DOHH2 (cell line): ENCODE data around the gene DPYD.

Experiments
- H3F3A ChIP-seq: fragments of 200-600 bp; sonication (generic), shearing (Covaris generic); 2 replicates; pipeline ENCODE4 v1.6.0; 2016; ENCODE audit warnings: antibody characterized with exemption, mild to moderate bottlenecking; ENCODE audit not compliant: control insufficient read depth, insufficient read depth
- H3K27ac ChIP-seq: fragments of 200-600 bp; sonication (generic); 2 replicates; pipeline ENCODE4 v1.5.1; 2014; ENCODE audit warnings: low read depth, mild to moderate bottlenecking, low read length, moderate library complexity
- H3K27me3 ChIP-seq: fragments of 200-600 bp; sonication (generic); 2 replicates; pipeline ENCODE4 v1.6.1; 2014; ENCODE audit warnings: mild to moderate bottlenecking, low read length, mixed read lengths; ENCODE audit not compliant: control insufficient read depth
- H3K36me3 ChIP-seq: fragments of 200-600 bp; sonication (generic); 2 replicates; pipeline ENCODE4 v1.6.1; 2014; ENCODE audit warnings: mild to moderate bottlenecking, low read length, moderate library complexity, mixed read lengths; ENCODE audit not compliant: control insufficient read depth
- H3K4me1 ChIP-seq: fragments of 200-600 bp; sonication (generic); 2 replicates; pipeline ENCODE4 v1.6.1; 2014; ENCODE audit warnings: mild to moderate bottlenecking, low read length, mixed read lengths; ENCODE audit not compliant: control insufficient read depth
- H3K4me2 ChIP-seq: fragments of 200-600 bp; sonication (generic); 2 replicates; pipeline ENCODE4 v1.6.0; 2014; ENCODE audit warnings: mild to moderate bottlenecking, low read length, moderate library complexity
- H3K4me3 ChIP-seq: fragments of 200-600 bp; sonication (generic); 2 replicates; pipeline ENCODE4 v1.5.1; 2014; ENCODE audit warnings: mild to moderate bottlenecking, low read length, mixed read lengths
- H3K79me2 ChIP-seq: fragments of 200-600 bp; sonication (generic); 2 replicates; pipeline ENCODE4 v1.6.1; 2014; ENCODE audit warnings: mild to moderate bottlenecking, low read length, mixed read lengths; ENCODE audit not compliant: control insufficient read depth
- H3K9me2 ChIP-seq: fragments of 200-600 bp; sonication (generic); replicated peaks from 2 replicates; pipeline ENCODE4 v1.6.1; 2014; ENCODE audit warnings: mild to moderate bottlenecking, low read length, mixed read lengths; ENCODE audit not compliant: control insufficient read depth
- H3K9me3 ChIP-seq: fragments of 200-600 bp; sonication (generic); 2 replicates; pipeline ENCODE4 v1.6.1; 2014; ENCODE audit warnings: antibody characterized with exemption, low read length, mixed read lengths; ENCODE audit not compliant: control insufficient read depth, insufficient read depth
- H4K20me1 ChIP-seq: fragments of 200-600 bp; sonication (generic); 2 replicates; pipeline ENCODE4 v1.6.0; 2014; ENCODE audit warnings: low read depth, mild to moderate bottlenecking, antibody characterized with exemption, low read length, moderate library complexity; ENCODE audit not compliant: control insufficient read depth, insufficient read depth
- EZH2phosphoT487 ChIP-seq: fragments of 200-600 bp; sonication (generic); IDR thresholded peaks from 2 replicates; pipeline ENCODE4 v1.6.1; 2017; ENCODE audit warnings: borderline replicate concordance, mild to moderate bottlenecking, antibody characterized with exemption, low read length, moderate library complexity, mixed read lengths
- TF ChIP-seq, protein P1 (sequence below): fragments of 200-600 bp; sonication (generic); IDR thresholded peaks from one replicate; pipeline ENCODE4 v1.5.1; 2014; ENCODE audit warnings: antibody characterized with exemption, mild to moderate bottlenecking, low read depth, low read length; ENCODE audit not compliant: poor library complexity, severe bottlenecking

DPYD gene

DNA sequence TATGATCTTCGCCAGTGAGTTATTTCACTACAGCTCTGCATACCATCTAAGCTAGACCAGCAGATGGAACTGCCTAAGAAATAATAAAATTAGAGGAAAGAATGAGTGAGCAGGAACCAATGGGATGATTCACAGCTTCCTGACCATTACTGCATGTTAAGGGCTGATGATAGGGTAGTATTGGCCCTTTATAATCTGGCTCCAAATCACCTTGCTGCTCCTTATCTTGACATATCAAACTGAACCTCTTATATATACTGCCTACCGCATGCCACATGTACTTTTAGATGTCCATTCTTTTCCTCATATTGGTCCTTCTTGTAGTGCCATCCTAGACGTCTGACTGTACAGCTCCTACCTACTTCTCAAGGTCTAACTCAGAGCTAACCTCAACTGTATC is 524.4 kb downstream of the DPYD start:
- Histone ChIP-seq H3K79me2 (no peaks in the 10 kb centered on the region), H3K27me3 (no peaks in the 10 kb centered on the region), H4K20me1 (no peaks in the 10 kb centered on the region), H3K27ac (no peak overlapping the region), H3K4me3 (no peak overlapping the region), H3K4me1 (no peaks in the 10 kb centered on the region), H3F3A (no peaks in the 10 kb centered on the region), H3K9me3 (no peaks in the 10 kb centered on the region), H3K4me2 (no peak overlapping the region), H3K36me3 (no peaks in the 10 kb centered on the region), H3K9me2 (no peaks in the 10 kb centered on the region)
- no peak for TF ChIP-seq EZH2phosphoT487
- TF ChIP-seq, protein P1, sequence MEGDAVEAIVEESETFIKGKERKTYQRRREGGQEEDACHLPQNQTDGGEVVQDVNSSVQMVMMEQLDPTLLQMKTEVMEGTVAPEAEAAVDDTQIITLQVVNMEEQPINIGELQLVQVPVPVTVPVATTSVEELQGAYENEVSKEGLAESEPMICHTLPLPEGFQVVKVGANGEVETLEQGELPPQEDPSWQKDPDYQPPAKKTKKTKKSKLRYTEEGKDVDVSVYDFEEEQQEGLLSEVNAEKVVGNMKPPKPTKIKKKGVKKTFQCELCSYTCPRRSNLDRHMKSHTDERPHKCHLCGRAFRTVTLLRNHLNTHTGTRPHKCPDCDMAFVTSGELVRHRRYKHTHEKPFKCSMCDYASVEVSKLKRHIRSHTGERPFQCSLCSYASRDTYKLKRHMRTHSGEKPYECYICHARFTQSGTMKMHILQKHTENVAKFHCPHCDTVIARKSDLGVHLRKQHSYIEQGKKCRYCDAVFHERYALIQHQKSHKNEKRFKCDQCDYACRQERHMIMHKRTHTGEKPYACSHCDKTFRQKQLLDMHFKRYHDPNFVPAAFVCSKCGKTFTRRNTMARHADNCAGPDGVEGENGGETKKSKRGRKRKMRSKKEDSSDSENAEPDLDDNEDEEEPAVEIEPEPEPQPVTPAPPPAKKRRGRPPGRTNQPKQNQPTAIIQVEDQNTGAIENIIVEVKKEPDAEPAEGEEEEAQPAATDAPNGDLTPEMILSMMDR, result no peak

- TF ChIP-seq, protein P1, result no peak
- no peak for TF ChIP-seq EZH2phosphoT487
- Histone ChIP-seq H3F3A (no peaks in the 10 kb centered on the region), H3K4me2 (no peak overlapping the region), H3K36me3 (no peaks in the 10 kb centered on the region), H3K4me3 (no peak overlapping the region), H3K27me3 (no peaks in the 10 kb centered on the region), H3K4me1 (no peaks in the 10 kb centered on the region), H3K9me2 (no peaks in the 10 kb centered on the region), H4K20me1 (no peaks in the 10 kb centered on the region), H3K9me3 (no peaks in the 10 kb centered on the region), H3K79me2 (no peaks in the 10 kb centered on the region), H3K27ac (no peak overlapping the region)
Measured at GRCh38 chr1:97392701-97393100, 528.1 kb downstream of the DPYD start.

DNA sequence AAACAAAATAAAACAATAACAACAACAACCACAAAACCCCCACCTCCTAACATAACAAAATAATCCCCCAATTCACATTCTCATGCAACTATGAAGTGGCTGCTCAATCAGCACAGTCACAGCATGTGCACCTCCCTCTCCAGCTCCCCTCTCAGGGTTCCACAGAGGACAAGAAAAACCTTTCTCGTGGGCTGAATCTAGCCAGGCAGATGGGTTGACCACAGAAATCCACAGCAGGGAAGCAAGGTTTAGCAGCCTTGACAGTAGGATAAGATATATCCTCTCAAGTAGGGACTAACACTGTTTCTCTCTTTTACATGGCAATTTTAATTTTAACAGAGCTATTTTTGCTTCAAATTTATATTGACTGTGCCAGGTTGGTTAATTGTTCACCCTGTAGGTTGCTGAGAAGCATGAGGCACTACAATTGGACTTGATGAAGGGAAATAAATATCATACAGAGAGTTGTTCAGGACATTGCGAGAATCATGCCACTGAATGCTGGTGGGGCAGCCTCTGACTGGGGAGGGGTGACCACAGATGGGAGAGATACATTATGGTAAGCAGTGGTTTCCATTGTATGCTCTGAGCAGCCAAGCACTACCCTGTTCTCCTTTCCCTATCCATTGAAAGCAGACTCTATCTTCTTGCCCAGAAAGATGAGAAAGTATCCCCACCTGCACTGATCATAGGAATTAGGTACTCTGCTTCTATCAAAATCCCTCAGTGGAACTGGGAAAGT is 535.1 kb downstream of the DPYD start:
- no peaks in the 10 kb centered on the region for H3K9me3 ChIP-seq
- H3K36me3 ChIP-seq, result no peaks in the 10 kb centered on the region
- no peak overlapping the region for H3K4me2 ChIP-seq
- no peaks in the 10 kb centered on the region for H4K20me1 ChIP-seq
- no peaks in the 10 kb centered on the region for H3F3A ChIP-seq
- TF ChIP-seq, protein P1, result no peak
- TF ChIP-seq EZH2phosphoT487, result no peak
- no peaks in the 10 kb centered on the region for H3K4me1 ChIP-seq
- H3K79me2 ChIP-seq, result no peaks in the 10 kb centered on the region
- H3K27ac ChIP-seq, result no peak overlapping the region
- no peak overlapping the region for H3K4me3 ChIP-seq
- H3K27me3 ChIP-seq, result no peaks in the 10 kb centered on the region
- H3K9me2 ChIP-seq, result no peaks in the 10 kb centered on the region
